IMR-90 (cell line): Measurements from ENCODE around the gene CHMP1A. TPM values are rescaled to one million over a fixed set of nuclear protein-coding genes. Genes with fewer than 3 reads are reported as not detected.

ENCODE experiments used
- ATAC-seq: fragments of 200-7000 bp; cut with Tn5 transposase; 2 replicates; pipeline ENCODE4 v1.9.1; 2020; ENCODE audit warnings: low read depth, mild to moderate bottlenecking, moderate library complexity
- BruUV-seq: library from RNA; stranded (reverse); fragments of 400-500 nt; replicated peaks from 2 replicates; lab custom pipeline; 2021; lab: Mats Ljungman, UMichigan
- CTCF ChIA-PET: fragments of 300-600 bp; formaldehyde crosslinking; extraction: SDS; loops from one replicate; lab custom pipeline; 2021; ENCODE audit warnings: antibody characterized with exemption; lab: Yijun Ruan, JAX
- POLR2A ChIA-PET: fragments of 300-600 bp; sonication (Branson Sonifier 250); formaldehyde crosslinking; loops from one replicate; lab custom pipeline; 2022; ENCODE audit warnings: antibody characterized with exemption; ENCODE audit not compliant: unreplicated experiment; lab: Charles Lee
- DNase-seq: peaks from one replicate; pipeline ENCODE4 v3.0.0; 2013
- H2AFZ ChIP-seq: replicated peaks from 2 replicates; pipeline ENCODE3; 2013; ENCODE audit warnings: low read length, mild to moderate bottlenecking; ENCODE audit not compliant: poor library complexity
- H2AK5ac ChIP-seq: 2 replicates; pipeline ENCODE4 v1.6.1; 2013; ENCODE audit warnings: low read depth, low read length, inconsistent platforms
- H2AK9ac ChIP-seq: replicated peaks from 2 replicates; pipeline ENCODE3; 2013; ENCODE audit warnings: mild to moderate bottlenecking, low read depth, low read length, moderate library complexity; ENCODE audit not compliant: poor library complexity
- H2BK120ac ChIP-seq: 2 replicates; pipeline ENCODE4 v1.6.1; 2013; ENCODE audit warnings: low read depth, low read length, inconsistent platforms
- H2BK15ac ChIP-seq: 3 replicates; pipeline ENCODE4 v1.6.1; 2013; ENCODE audit warnings: low read depth, low read length, inconsistent platforms
- H2BK20ac ChIP-seq: 2 replicates; pipeline ENCODE4 v1.6.1; 2013; ENCODE audit warnings: low read depth, mild to moderate bottlenecking, inconsistent platforms, low read length, moderate library complexity
- H2BK5ac ChIP-seq: 2 replicates; pipeline ENCODE4 v1.6.1; 2013; ENCODE audit warnings: mild to moderate bottlenecking, low read depth, low read length, inconsistent platforms; ENCODE audit not compliant: poor library complexity, severe bottlenecking
- H3K14ac ChIP-seq: replicated peaks from 2 replicates; pipeline ENCODE4 v1.6.1; 2013; ENCODE audit warnings: low read depth, low read length, inconsistent platforms
- H3K18ac ChIP-seq: 2 replicates; pipeline ENCODE4 v1.6.1; 2013; ENCODE audit warnings: low read depth, low read length, control low read depth
- H3K23ac ChIP-seq: 2 replicates; pipeline ENCODE4 v1.6.1; 2013; ENCODE audit warnings: low read depth, low read length, inconsistent platforms
- H3K27ac ChIP-seq: 2 replicates; pipeline ENCODE4 v1.5.1; 2013; ENCODE audit warnings: mild to moderate bottlenecking, control low read depth, low read length; ENCODE audit not compliant: insufficient read depth
- H3K27me3 ChIP-seq: 2 replicates; pipeline ENCODE4 v1.6.1; 2013; ENCODE audit warnings: low read length; ENCODE audit not compliant: control insufficient read depth, insufficient read depth
- H3K36me3 ChIP-seq: 2 replicates; pipeline ENCODE4 v1.6.1; 2013; ENCODE audit warnings: low read length, mixed read lengths; ENCODE audit not compliant: control insufficient read depth, insufficient read depth
- H3K4ac ChIP-seq: 2 replicates; pipeline ENCODE4 v1.6.1; 2013; ENCODE audit warnings: low read depth, low read length, inconsistent platforms
- H3K4me1 ChIP-seq: 2 replicates; pipeline ENCODE4 v1.6.1; 2013; ENCODE audit warnings: low read length, mixed read lengths; ENCODE audit not compliant: control insufficient read depth, insufficient read depth
- H3K4me2 ChIP-seq: 2 replicates; pipeline ENCODE4 v1.6.1; 2013; ENCODE audit warnings: low read depth, mild to moderate bottlenecking, control low read depth, low read length, moderate library complexity
- H3K4me3 ChIP-seq: 2 replicates; pipeline ENCODE4 v1.5.1; 2013; ENCODE audit warnings: low read depth, mild to moderate bottlenecking, control low read depth, low read length, moderate library complexity; ENCODE audit not compliant: insufficient read depth
- H3K56ac ChIP-seq: 2 replicates; pipeline ENCODE4 v1.6.1; 2013; ENCODE audit warnings: low read length, inconsistent platforms; ENCODE audit not compliant: insufficient read depth; ENCODE audit errors: extremely low read depth
- H3K79me1 ChIP-seq, 2 experiments: 2 replicates each; pipeline ENCODE4 v1.6.1; 2013; ENCODE audit warnings: low read length in 2 of 2, inconsistent platforms in 1 of 2, low read depth in 1 of 2
- H3K9ac ChIP-seq: 2 replicates; pipeline ENCODE4 v1.6.1; 2013; ENCODE audit warnings: low read depth, low read length, control low read depth
- H3K9me1 ChIP-seq: 2 replicates; pipeline ENCODE4 v1.6.1; 2013; ENCODE audit warnings: low read length, inconsistent platforms; ENCODE audit not compliant: insufficient read depth
- H3K9me3 ChIP-seq: 2 replicates; pipeline ENCODE4 v1.6.1; 2013; ENCODE audit warnings: low read length; ENCODE audit not compliant: control insufficient read depth, insufficient read depth
- H4K20me1 ChIP-seq: 2 replicates; pipeline ENCODE4 v1.6.1; 2013; ENCODE audit warnings: low read length, inconsistent platforms; ENCODE audit not compliant: insufficient read depth
- H4K5ac ChIP-seq: 2 replicates; pipeline ENCODE4 v1.6.1; 2013; ENCODE audit warnings: mild to moderate bottlenecking, low read depth, low read length, control low read depth
- H4K8ac ChIP-seq, 2 experiments: 2 replicates each; pipeline ENCODE4 v1.6.1; 2013; ENCODE audit warnings: low read depth in 2 of 2, low read length in 2 of 2, control low read depth in 1 of 2, inconsistent platforms in 1 of 2
- H4K91ac ChIP-seq: 2 replicates; pipeline ENCODE4 v1.6.1; 2013; ENCODE audit warnings: low read depth, low read length, inconsistent platforms; ENCODE audit not compliant: insufficient read depth
- CEBPB ChIP-seq: IDR thresholded peaks from 2 replicates; pipeline ENCODE4 v1.6.1; 2012; ENCODE audit warnings: low read depth, low read length, improper control_type of control experiment
- CHD1 ChIP-seq: IDR thresholded peaks from 2 replicates; pipeline ENCODE4 v1.6.1; 2012; ENCODE audit warnings: low read depth, low read length, improper control_type of control experiment
- MAFK ChIP-seq: IDR thresholded peaks from 2 replicates; pipeline ENCODE4 v1.6.1; 2012; ENCODE audit warnings: low read depth, low read length, improper control_type of control experiment
- MXI1 ChIP-seq: IDR thresholded peaks from 2 replicates; pipeline ENCODE4 v1.6.1; 2012; ENCODE audit warnings: low read depth, mild to moderate bottlenecking, low read length, moderate library complexity, borderline replicate concordance
- POLR2A ChIP-seq: IDR thresholded peaks from 2 replicates; pipeline ENCODE4 v1.6.1; 2012; ENCODE audit warnings: mild to moderate bottlenecking, low read depth, low read length
- USF2 ChIP-seq: fragments of 150-350 bp; IDR thresholded peaks from 2 replicates; pipeline ENCODE4 v1.6.1; 2017; ENCODE audit warnings: mild to moderate bottlenecking, antibody characterized with exemption, low read length, low read depth
- WGBS, 2 experiments: methylation state at CpG; one replicate each; pipeline versions ENCODE4 v1.1.5 to v1.1.7; 2013; ENCODE audit warnings: missing lambda C conversion rate in 2 of 2; ENCODE audit not compliant: insufficient read length in 1 of 2; ENCODE audit errors: extremely low coverage in 2 of 2; 5-methylcytosine and 5-hydroxymethylcytosine counted together
- dilution Hi-C: fragments of 300-500 bp; cut with HindIII; formaldehyde crosslinking; loops from one replicate; pipeline ENCODE4 v1.14.3; 2018; ENCODE audit warnings: low sequenced_read_pairs; ENCODE audit not compliant: unreplicated experiment
- in situ Hi-C: fragments of 300-500 bp; cut with MboI; formaldehyde crosslinking; loops from 3 replicates; pipeline ENCODE4 v1.14.3; 2019; ENCODE audit warnings: low sequenced_read_pairs, inconsistent platforms, mixed read lengths
- intact Hi-C: fragments of 100-400 bp; cut with micrococcal nuclease; formaldehyde crosslinking; loops from 2 replicates; pipeline ENCODE4 v1.10.0; 2022
- polyA plus RNA-seq, 3 experiments: library from polyadenylated mRNA; depleted of rRNA; stranded (reverse); fragments of >200 nt; gene quantifications; 2 replicates each; pipeline ENCODE4 v1.2.3, GENCODE V29; 2012; ENCODE audit warnings: low replicate concordance in 1 of 3
- total RNA-seq: library from RNA; depleted of rRNA; stranded (reverse); fragments of >200 nt; gene quantifications from 2 replicates; pipeline ENCODE4 v1.2.3, GENCODE V29; 2012

The CHMP1A gene
- total and polyA plus RNA-seq, 2 of the 4 experiments (the other 2 are of a cell fraction) = 97.3 to 99.8 TPM

GRCh38 chr16:89688395-89688794, 30.9 kb upstream of the CHMP1A start:
- Histone ChIP-seq H3K79me1 (peaks cover 28 to 36% of the 10 kb centered on the region in 2 experiments), H2AK9ac (no peak overlapping the region), H3K14ac (no peak overlapping the region), H3K4ac (no peak overlapping the region), H4K5ac (no peak overlapping the region), H3K18ac (no peak overlapping the region), H4K20me1 (peaks cover 3% of the 10 kb centered on the region), H3K23ac (no peak overlapping the region), H3K56ac (no peak overlapping the region), H3K27ac (no peak overlapping the region), H3K36me3 (peaks cover 28% of the 10 kb centered on the region), H2BK15ac (no peak overlapping the region), H2BK120ac (no peak overlapping the region), H3K9me3 (peaks cover 3% of the 10 kb centered on the region; the same call in 1 of the 2 replicates), H2BK5ac (no peak overlapping the region), H3K4me1 (peaks cover 3% of the 10 kb centered on the region), H3K9me1 (peaks cover 6% of the 10 kb centered on the region; the same call in 1 of the 2 replicates), H4K91ac (no peak overlapping the region), H2AK5ac (0 out of 2 replicates have a peak overlapping the region, but pooled peaks have one; percentile 8), H3K9ac (no peak overlapping the region), H2AFZ (no peak overlapping the region), H2BK20ac (no peak overlapping the region), H3K27me3 (no peaks in the 10 kb centered on the region), H3K4me3 (no peak overlapping the region), H3K4me2 (no peak overlapping the region), H4K8ac (no peak overlapping the region)
- ChIA-PET POLR2A (no interaction called here), CTCF (no interaction called here)
- DNase-seq = no peak
- BruUV-seq = TSS peak; percentile 53
- TF ChIP-seq USF2 = no peak
- no peak for TF ChIP-seq POLR2A
- no peak for TF ChIP-seq CHD1
- no peak for TF ChIP-seq MXI1
- TF ChIP-seq MAFK = no peak
- no peak for TF ChIP-seq CEBPB
- in situ Hi-C loops (no loop called here), dilution Hi-C loops (no loop called here), intact Hi-C loops (no loop called here)
- no peak for ATAC-seq
- no CpG with 5 or more reads among the region's 5 CpGs for WGBS, 2 experiments
